HCT116 (cell line): ENCODE results near the gene MCAM. TPM values are rescaled to one million over a fixed set of nuclear protein-coding genes. Genes with fewer than 3 reads are reported as not detected.

ENCODE experiments used
- ATAC-seq: fragments of 200-7000 bp; cut with Tn5 transposase; 2 replicates; pipeline ENCODE4 v1.9.1; 2020; ENCODE audit warnings: mild to moderate bottlenecking, moderate library complexity
- BruUV-seq: library from RNA; stranded (reverse); fragments of 400-500 nt; replicated peaks from 2 replicates; lab custom pipeline; 2021; lab: Mats Ljungman, UMichigan
- CTCF ChIA-PET: fragments of 300-600 bp; sonication (Branson Sonifier 250); formaldehyde crosslinking; loops from one replicate; lab custom pipeline; 2021; ENCODE audit warnings: antibody characterized with exemption; lab: Charles Lee
- POLR2A ChIA-PET: fragments of 300-600, 350-600 bp; sonication (Branson Sonifier 250); formaldehyde crosslinking; loops from one replicate; lab custom pipeline; 2021; ENCODE audit warnings: antibody characterized with exemption; lab: Charles Lee
- RAD21 ChIA-PET, 2 experiments: fragments of 300-600 bp; sonication (Branson Sonifier 250); formaldehyde crosslinking; loops; one replicate each; lab custom pipeline; 2023; ENCODE audit warnings: low total read pairs in 2 of 2; ENCODE audit not compliant: uncharacterized antibody in 2 of 2, unreplicated experiment in 2 of 2, low non-redundant PET in 1 of 2; lab: Charles Lee
- DNase-seq: peaks from one replicate; pipeline ENCODE4 v3.0.0-alpha.2; 2010; ENCODE audit warnings: low read depth, low spot score
- H2AFZ ChIP-seq: fragments of 200-600 bp; shearing (Covaris generic), sonication (generic); 2 replicates; pipeline ENCODE4 v1.6.1; 2017; ENCODE audit warnings: low read depth, mixed run types, mixed read lengths, antibody characterized with exemption, low read length; ENCODE audit not compliant: poor library complexity, severe bottlenecking
- H3K27ac ChIP-seq: 2 replicates; pipeline ENCODE4 v1.5.1; 2012; ENCODE audit warnings: low read depth, low read length
- H3K27me3 ChIP-seq: fragments of 200-600 bp; sonication (generic); 2 replicates; pipeline ENCODE4 v1.6.1; 2016; ENCODE audit warnings: mixed run types, low read length, mixed read lengths; ENCODE audit not compliant: insufficient read depth
- H3K36me3 ChIP-seq, 2 experiments: fragments of 200-500 bp in 1 of 2; fragments of 200-600 bp in 1 of 2; sonication (Bioruptor generic) in 1 of 2; sonication (generic) in 1 of 2; 2 replicates each; pipeline versions ENCODE4 v1.5.1 to v1.6.1; 2014 to 2016; ENCODE audit warnings: low read length in 2 of 2, inconsistent platforms in 1 of 2, mixed read lengths in 1 of 2, mixed run types in 1 of 2; ENCODE audit not compliant: insufficient read depth in 2 of 2, control insufficient read depth in 1 of 2
- H3K4me1 ChIP-seq, 2 experiments: fragments of 200-600 bp in 1 of 2; sonication (generic) in 1 of 2; 2 replicates each; pipeline versions ENCODE4 v1.5.1 to v1.6.1; 2012 to 2017; ENCODE audit warnings: low read length in 2 of 2, inconsistent platforms in 1 of 2, mild to moderate bottlenecking in 1 of 2, mixed read lengths in 1 of 2, mixed run types in 1 of 2, moderate library complexity in 1 of 2; ENCODE audit not compliant: insufficient read depth in 2 of 2, control insufficient read depth in 1 of 2
- H3K4me2 ChIP-seq: fragments of 200-600 bp; sonication (generic); 2 replicates; pipeline ENCODE4 v1.6.1; 2017; ENCODE audit warnings: mixed run types, low read length, mixed read lengths
- H3K4me3 ChIP-seq, 2 experiments: fragments of 200-600 bp in 1 of 2; sonication (generic) in 1 of 2; replicated peaks in 1 of 2; 2 replicates each; pipeline ENCODE4 v1.5.1; 2011 to 2016; ENCODE audit warnings: low read length in 2 of 2, control low read depth in 1 of 2, low read depth in 1 of 2, mild to moderate bottlenecking in 1 of 2, mixed read lengths in 1 of 2, mixed run types in 1 of 2
- H3K79me2 ChIP-seq: fragments of 200-600 bp; sonication (generic); 2 replicates; pipeline ENCODE4 v1.6.1; 2017; ENCODE audit warnings: mild to moderate bottlenecking, mixed run types, low read length, moderate library complexity, mixed read lengths; ENCODE audit not compliant: insufficient read depth
- H3K9ac ChIP-seq: fragments of 200-600 bp; sonication (generic); 2 replicates; pipeline ENCODE4 v1.6.1; 2016; ENCODE audit warnings: low read length, mixed read lengths
- H3K9me2 ChIP-seq: fragments of 200-600 bp; sonication (generic), shearing (Covaris generic); 2 replicates; pipeline ENCODE4 v1.6.1; 2017; ENCODE audit warnings: mixed run types, mild to moderate bottlenecking, moderate library complexity; ENCODE audit not compliant: insufficient read depth
- H3K9me3 ChIP-seq, 2 experiments: fragments of 200-500 bp in 1 of 2; fragments of 200-600 bp in 1 of 2; sonication (Bioruptor generic) in 1 of 2; sonication (generic) in 1 of 2; 2 replicates each; pipeline ENCODE4 v1.6.1; 2014 to 2017; ENCODE audit warnings: low read length in 2 of 2, mixed read lengths in 2 of 2, inconsistent platforms in 1 of 2, low read depth in 1 of 2, mild to moderate bottlenecking in 1 of 2, mixed run types in 1 of 2, moderate library complexity in 1 of 2; ENCODE audit not compliant: control insufficient read depth in 1 of 2, insufficient read depth in 1 of 2
- H4K20me1 ChIP-seq: fragments of 200-600 bp; sonication (generic), shearing (Covaris generic); 2 replicates; pipeline ENCODE4 v1.6.1; 2017; ENCODE audit warnings: mixed run types, mild to moderate bottlenecking, moderate library complexity; ENCODE audit not compliant: insufficient read depth
- EGR1 ChIP-seq: IDR thresholded peaks from 2 replicates; pipeline ENCODE4 v1.6.1; 2012; ENCODE audit warnings: low read depth
- MAX ChIP-seq: IDR thresholded peaks from 2 replicates; pipeline ENCODE4 v1.6.1; 2012
- POLR2A ChIP-seq: IDR thresholded peaks from 2 replicates; pipeline ENCODE4 v1.7.0; 2011; ENCODE audit warnings: borderline replicate concordance; ENCODE audit not compliant: insufficient read depth, insufficient read length; ENCODE audit errors: extremely low read depth
- RAD21 ChIP-seq: IDR thresholded peaks from 2 replicates; pipeline ENCODE4 v1.6.1; 2012; ENCODE audit warnings: low read depth, mild to moderate bottlenecking
- SIN3A ChIP-seq: IDR thresholded peaks from 2 replicates; pipeline ENCODE4 v1.6.1; 2012; ENCODE audit warnings: low read depth
- SP1 ChIP-seq: IDR thresholded peaks from 2 replicates; pipeline ENCODE4 v1.6.1; 2012; ENCODE audit warnings: low read depth
- TCF7L2 ChIP-seq: IDR thresholded peaks from 2 replicates; pipeline ENCODE4 v1.7.0; 2011; ENCODE audit warnings: borderline replicate concordance, inconsistent platforms; ENCODE audit not compliant: insufficient read depth, insufficient read length; ENCODE audit errors: extremely low read depth
- YY1 ChIP-seq: IDR thresholded peaks from 2 replicates; pipeline ENCODE4 v1.6.1; 2011; ENCODE audit warnings: low read length, low read depth, moderate library complexity, mild to moderate bottlenecking; ENCODE audit not compliant: insufficient replicate concordance; ENCODE audit errors: extremely low read depth
- intact Hi-C: fragments of 100-400 bp; cut with micrococcal nuclease; formaldehyde crosslinking; loops from 2 replicates; pipeline ENCODE4 v1.10.0; 2022
- total RNA-seq: library from RNA; stranded (reverse); gene quantifications from one replicate; pipeline ENCODE4 v1.2.1, GENCODE V29; 2021; ENCODE audit not compliant: unreplicated experiment

MCAM gene
- total RNA-seq, 1 experiment from 2014 or later, result 17.4 TPM

GRCh38 chr11:119340335-119341221, 23.6 kb upstream of the MCAM start, which contains the start of gene C1QTNF5:
C1QTNF5 (minus strand) TSS chr11:119340883; CDS start chr11:119340397, 486 bp downstream.
- no peaks in the 10 kb centered on the region for H3K9me3 ChIP-seq
- DNase-seq (no peak), ATAC-seq (no peak)
- intact Hi-C loops, result no loop called here
- TF ChIP-seq RAD21 (no peak), EGR1 (no peak), YY1 (no peak), SP1 (no peak), POLR2A (no peak), SIN3A (no peak), TCF7L2 (no peak), MAX (no peak)
- peak within 1 kb of the TSS; percentile 85 for H3K4me2 ChIP-seq
- POLR2A ChIA-PET, result no interaction called here
- no peaks in the 10 kb centered on the region for H3K27me3 ChIP-seq
- CTCF ChIA-PET, result interaction anchor here (0.6 to 3.9 kb wide), 29 partner anchors 8 to 929 kb away, joined by 3 to 68 read pairs (median 4); partner anchors contain the start of genes CBL, DPAGT1, MCAM and USP2
- RAD21 ChIA-PET, result interaction anchor here in 1 of 2 experiments (0.6 kb wide), 1 partner anchor 15 kb away, joined by 3 read pairs; no protein-coding TSS in a partner anchor
- H3K9ac ChIP-seq, result peak within 1 kb of the TSS; percentile 57
- H3K9me2 ChIP-seq, result no peaks in the 10 kb centered on the region
- H3K4me3 ChIP-seq, result peak within 1 kb of the TSS; percentile 20 to 56; a peak in 3 of 4 replicates
- H3K27ac ChIP-seq, result peak within 1 kb of the TSS; percentile 37; the same call in 1 of the 2 replicates
- no TSS peak for BruUV-seq
- H2AFZ ChIP-seq, result no peak within 1 kb of the TSS
- H4K20me1 ChIP-seq, result no peaks in the 10 kb centered on the region
- peaks cover 18% of the 10 kb centered on the region for H3K79me2 ChIP-seq
- peaks cover 0 to 12% of the 10 kb centered on the region in 2 experiments; a peak in 1 of 4 replicates for H3K36me3 ChIP-seq
- peaks cover 0 to 37% of the 10 kb centered on the region in 2 experiments; a peak in 3 of 4 replicates for H3K4me1 ChIP-seq
